Measurements from ENCODE around the gene GAD2.

Gene GAD2

GRCh38 chr10:26216585-26217395 lies at the start of gene GAD2:
Gene GAD2 (plus strand): TSS chr10:26216774. CDS start chr10:26216810, 36 bp downstream.
- no peak for DNase-seq (ENCODE audit: low spot score)

DNA sequence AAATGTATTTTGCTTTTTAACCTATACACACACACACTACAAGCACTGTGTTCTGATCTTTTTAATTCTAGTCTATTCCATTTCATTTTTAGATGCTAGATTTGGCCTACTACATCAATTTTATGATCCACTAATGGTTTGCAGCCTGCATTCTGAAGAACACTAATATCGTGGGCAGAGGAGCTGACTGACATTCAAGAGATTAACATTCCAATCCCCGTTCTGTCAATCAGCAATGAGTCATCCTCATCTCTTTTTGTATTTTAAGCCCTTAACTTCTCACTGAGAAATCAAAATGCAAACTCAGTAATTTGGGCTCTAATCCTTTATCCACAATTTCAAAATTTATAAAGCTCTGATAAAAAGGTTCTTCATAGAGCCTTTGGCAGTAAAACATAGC lies 47.1 kb upstream of the GAD2 start:
- no peak for DNase-seq (ENCODE audit: low spot score)

DNA sequence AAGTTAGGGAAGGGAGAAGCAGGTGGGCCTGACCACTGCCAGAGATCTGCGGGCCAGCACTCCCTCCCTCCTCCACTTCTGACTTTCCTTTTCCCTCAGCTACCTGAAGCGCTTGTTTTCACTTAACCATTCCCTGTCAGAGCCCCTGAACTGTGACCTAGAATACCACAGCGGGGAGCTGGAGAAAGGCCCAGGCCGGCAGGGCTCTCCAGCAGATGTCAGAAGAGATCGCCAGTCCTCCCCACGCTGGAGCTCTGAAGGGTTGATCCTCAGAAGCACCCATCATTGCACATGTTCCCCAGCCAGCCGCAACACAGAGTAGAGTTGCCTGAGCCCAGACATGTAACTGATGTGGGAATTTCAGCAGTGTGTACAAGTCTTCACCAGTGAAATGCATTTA lies 44.4 kb upstream of the GAD2 start:
- DNase-seq (ENCODE audit: low spot score) = no peak

- no peak for DNase-seq (ENCODE audit: low spot score)
Measured at GRCh38 chr10:26173837-26174236, 42.7 kb upstream of the GAD2 start.

GRCh38 chr10:26177341-26177740 lies 39.2 kb upstream of the GAD2 start:
- DNase-seq (ENCODE audit: low spot score) = no peak

GRCh38 chr10:26194275-26194674 lies 22.3 kb upstream of the GAD2 start:
- no peak for DNase-seq (ENCODE audit: low spot score)

- DNase-seq (ENCODE audit: low spot score) = no peak
Measured at GRCh38 chr10:26197248-26197647, 19.3 kb upstream of the GAD2 start.

DNA sequence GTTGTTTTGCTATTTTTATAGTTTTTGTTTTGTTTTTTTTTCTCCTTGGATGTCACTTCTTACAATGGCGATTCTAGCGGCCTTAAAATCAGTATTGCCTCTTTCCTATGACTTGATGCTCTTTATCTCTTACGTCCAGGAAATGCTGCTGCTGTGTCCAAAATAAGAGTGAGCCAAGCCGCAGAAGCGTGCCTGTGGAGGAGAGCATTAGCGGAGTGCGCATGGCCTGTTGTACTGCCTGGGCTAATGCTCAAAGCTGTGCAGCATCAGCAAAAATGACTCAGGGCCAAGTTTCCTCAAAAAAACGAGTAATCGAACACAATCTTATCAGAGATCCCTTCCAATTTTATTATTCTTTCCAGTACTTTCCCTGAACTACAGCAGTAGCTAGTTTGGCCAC lies 18.5 kb upstream of the GAD2 start:
- DNase-seq (ENCODE audit: low spot score) = no peak

- DNase-seq (ENCODE audit: low spot score) = no peak
Measured at GRCh38 chr10:26199841-26200240, 16.7 kb upstream of the GAD2 start.

- no peak for DNase-seq (ENCODE audit: low spot score)
Measured at GRCh38 chr10:26205223-26205622, 11.4 kb upstream of the GAD2 start.

GRCh38 chr10:26211781-26212444 lies 4.7 kb upstream of the GAD2 start:
- no peak for DNase-seq (ENCODE audit: low spot score)

- no peak for DNase-seq (ENCODE audit: low spot score)
Measured at GRCh38 chr10:26212511-26212910, 4.1 kb upstream of the GAD2 start.

DNA sequence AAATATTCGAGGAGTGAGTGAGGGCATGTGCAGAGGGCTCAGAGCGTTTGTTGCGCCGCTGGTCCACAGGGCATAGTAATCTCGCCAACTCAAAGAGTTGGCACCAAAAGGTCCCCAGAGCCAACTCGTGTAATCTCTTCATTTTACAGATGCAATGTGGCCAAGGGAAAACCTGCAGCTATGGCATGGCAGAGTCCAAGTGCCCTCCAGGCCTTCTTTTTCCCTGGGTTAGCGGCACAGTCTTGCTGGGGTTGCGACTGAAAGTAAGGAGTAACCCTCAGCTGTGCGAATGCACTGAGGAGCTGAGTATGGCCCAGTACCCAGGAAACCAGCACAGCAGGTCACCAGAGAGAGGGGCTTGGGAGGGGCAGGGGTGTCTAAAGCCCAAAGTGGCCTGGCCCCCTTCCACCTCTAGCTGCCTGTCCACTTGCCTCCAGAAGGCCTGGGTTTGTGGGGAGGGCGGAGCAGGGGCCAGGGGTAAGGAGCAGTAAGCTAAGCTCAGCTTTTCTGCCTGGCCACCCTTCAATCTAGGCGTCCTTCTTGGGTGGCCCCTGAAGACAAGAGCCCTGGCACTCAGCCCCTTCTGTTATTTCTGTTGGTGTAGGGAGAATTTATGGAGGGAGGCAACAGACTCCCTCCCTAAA lies 3.3 kb upstream of the GAD2 start:
- DNase-seq (ENCODE audit: low spot score) = no peak

GRCh38 chr10:26214004-26214403 lies 2.6 kb upstream of the GAD2 start:
- DNase-seq (ENCODE audit: low spot score) = no peak

GRCh38 chr10:26214551-26215395 lies 1.8 kb upstream of the GAD2 start:
- no peak for DNase-seq (ENCODE audit: low spot score)

GRCh38 chr10:26215396-26215934 lies 1.1 kb upstream of the GAD2 start:
- DNase-seq (ENCODE audit: low spot score) = no peak

DNA sequence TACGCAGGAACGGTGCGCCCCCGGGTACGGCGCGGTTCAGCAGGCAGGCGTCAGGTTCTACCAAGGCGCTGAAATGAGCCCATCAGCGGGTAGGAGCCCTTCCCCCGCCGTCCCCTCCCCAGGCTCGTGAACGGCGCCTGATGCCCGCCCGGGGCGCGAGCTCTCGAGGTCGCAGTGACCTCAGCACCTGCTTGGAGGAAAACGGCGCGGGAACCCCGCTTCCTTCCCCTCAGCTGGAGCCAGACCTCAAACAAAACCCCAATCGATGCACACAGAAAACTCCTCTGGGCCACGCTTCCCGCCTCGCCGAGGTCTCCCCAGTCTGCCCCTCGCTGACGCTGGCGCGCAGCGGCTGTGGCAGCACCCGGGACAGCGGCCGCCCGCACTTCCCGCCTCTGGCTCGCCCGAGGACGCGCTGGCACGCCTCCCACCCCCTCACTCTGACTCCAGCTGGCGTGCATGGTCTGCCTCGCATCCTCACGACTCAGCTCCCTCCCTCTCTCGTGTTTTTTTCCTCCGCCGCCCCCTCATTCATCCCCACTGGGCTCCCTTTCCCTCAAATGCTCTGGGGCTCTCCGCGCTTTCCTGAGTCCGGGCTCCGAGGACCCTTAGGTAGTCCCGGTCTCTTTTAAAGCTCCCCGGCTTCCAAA lies 514 bp upstream of the GAD2 start:
- DNase-seq (ENCODE audit: low spot score) = no peak

- DNase-seq (ENCODE audit: low spot score) = no peak
Measured at GRCh38 chr10:26217396-26218086, 967 bp downstream of the GAD2 start.

GRCh38 chr10:26219676-26220075 lies 3.1 kb downstream of the GAD2 start:
- DNase-seq (ENCODE audit: low spot score) = no peak

- DNase-seq (ENCODE audit: low spot score) = no peak
Measured at GRCh38 chr10:26220901-26221300, 4.3 kb downstream of the GAD2 start.

- DNase-seq (ENCODE audit: low spot score) = no peak
Measured at GRCh38 chr10:26221541-26221940, 5.0 kb downstream of the GAD2 start.

Measured in Ammon's horn (tissue), 1 donor.